NCI-H2171 treated with DMSO at 0.1 percent for 48 hours (cell line): ENCODE measurements around the gene PIK3CB.
A peak's percentile ranks its signal among the peaks of the same experiment; 100 is the strongest.

Source experiments
- DNase-seq: peaks from one replicate; lab custom pipeline; 2025; lab: John Stamatoyannopoulos, UW

PIK3CB gene

DNA sequence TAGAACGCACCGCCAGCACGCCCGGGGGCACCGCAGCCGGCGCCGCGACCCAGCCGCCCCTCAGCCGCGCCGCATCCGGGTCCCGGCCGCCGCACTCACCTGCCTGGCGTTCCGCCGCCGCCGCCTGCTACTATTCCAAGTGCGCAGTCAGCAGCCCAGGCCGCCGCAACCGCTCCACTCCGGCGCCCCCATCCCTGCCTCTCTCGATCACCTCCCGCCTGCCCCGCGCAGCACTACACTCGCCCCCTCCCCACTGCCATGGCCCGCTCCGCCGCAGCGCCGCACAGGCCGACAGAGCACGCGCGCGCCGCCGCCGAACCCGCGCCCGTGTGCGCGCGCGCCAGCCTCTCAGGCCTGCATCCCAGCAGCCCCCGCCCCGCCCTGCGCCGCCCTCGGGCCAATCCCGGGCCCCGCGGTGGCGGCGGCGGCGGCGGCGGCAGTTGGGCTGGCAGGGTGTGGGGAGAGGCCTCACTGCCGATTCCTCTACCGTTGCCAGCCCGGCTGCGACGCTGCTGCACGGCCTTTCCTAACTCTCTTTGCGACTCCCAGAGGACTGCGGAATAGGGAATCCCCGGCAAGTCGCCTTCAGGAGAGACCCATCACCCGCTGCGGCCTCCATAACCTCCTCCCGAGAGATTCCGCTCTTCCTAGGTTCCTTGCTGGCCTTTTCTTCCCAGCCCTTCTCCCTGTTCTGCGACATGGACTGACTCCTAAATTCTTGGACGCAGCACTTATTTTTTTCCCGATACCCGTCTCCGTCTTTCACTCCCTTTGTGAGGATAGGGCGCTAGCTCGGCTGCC lies at the start of gene PIK3CB:
Gene PIK3CB (minus strand): TSS at position 333 of the 801 bp plus-strand sequence. CDS start 75,585 bp downstream, outside the sequence.
- peak; percentile 90 for DNase-seq

DNA sequence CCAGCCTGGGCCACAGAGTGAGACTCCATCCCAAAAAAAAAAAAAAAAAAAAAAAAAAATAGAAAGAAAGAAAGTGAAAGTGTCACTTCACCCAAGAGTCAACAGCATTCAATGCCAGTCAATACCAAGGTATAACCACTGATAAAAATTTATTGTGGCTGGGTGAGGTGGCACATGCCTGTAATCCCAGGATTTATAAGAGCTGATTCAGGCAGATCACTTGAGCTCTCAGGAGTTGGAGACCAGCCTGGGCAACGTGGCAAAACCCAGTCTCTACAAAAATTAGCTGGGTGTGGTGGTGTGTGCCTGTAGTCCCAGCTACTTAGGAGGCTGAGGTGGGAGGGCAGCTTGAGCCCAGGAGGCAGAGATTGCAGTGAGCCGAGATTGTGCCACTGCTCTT lies 46.5 kb upstream of the PIK3CB start:
- DNase-seq: no peak

DNA sequence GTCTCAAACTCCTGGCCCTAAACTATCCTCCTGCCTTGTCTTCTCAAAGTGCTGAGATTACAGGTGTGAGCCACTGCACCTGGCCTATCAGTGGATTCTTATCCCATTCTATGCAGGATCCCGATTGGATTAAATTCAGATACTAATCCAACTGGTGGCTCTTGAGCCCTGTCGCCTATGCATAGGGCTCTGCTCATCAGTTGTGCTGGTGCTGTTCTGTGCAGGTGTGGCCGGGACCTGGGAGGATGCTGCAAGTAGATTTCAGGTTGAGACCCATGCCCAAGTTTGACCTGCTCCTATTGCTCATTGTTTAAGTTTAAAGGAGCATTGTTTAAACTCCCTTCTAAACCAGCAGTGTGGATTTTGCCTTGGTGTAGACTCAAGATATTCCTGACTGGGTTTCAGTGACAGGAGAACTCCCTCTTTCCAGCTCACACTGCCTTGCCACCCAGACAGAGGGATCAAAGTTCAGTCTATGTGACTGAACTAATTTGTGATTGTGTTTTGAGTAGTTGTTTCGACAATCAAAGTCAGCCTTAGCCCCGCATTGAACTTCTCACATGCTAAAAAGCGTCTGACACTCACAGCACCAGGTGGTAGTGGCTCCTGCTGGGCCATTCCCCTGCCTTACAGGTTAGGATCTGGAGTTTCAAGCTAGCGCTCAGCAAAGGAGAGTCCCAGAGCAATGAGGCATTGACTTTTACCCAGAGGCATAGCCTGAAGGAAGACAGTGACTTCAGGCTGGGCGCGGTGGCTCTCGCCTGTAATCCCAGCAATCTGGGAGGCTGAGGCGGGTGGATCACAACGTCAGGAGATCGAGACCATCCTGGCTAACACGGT lies 45.0 kb upstream of the PIK3CB start:
- no peak for DNase-seq

DNA sequence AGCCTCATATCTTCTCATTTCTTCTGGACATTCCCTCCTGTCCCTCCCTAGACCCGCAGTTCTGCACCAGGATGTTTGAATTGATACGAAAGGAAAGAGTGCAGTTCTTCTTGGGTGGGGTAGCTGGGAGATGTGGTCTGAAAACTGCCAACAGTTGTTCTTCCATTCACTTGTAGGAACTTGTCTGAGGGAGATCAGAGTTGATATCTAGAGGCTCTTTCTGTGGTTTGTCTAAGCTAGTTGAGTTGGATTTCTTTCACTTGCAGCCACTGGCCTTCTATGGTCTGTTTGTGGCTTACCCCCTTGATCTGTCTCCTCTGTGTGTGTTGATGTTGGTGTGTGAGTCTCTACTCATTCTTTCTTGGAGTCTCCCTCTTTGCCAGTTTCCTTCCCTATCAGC lies 42.5 kb upstream of the PIK3CB start:
- no peak for DNase-seq

DNA sequence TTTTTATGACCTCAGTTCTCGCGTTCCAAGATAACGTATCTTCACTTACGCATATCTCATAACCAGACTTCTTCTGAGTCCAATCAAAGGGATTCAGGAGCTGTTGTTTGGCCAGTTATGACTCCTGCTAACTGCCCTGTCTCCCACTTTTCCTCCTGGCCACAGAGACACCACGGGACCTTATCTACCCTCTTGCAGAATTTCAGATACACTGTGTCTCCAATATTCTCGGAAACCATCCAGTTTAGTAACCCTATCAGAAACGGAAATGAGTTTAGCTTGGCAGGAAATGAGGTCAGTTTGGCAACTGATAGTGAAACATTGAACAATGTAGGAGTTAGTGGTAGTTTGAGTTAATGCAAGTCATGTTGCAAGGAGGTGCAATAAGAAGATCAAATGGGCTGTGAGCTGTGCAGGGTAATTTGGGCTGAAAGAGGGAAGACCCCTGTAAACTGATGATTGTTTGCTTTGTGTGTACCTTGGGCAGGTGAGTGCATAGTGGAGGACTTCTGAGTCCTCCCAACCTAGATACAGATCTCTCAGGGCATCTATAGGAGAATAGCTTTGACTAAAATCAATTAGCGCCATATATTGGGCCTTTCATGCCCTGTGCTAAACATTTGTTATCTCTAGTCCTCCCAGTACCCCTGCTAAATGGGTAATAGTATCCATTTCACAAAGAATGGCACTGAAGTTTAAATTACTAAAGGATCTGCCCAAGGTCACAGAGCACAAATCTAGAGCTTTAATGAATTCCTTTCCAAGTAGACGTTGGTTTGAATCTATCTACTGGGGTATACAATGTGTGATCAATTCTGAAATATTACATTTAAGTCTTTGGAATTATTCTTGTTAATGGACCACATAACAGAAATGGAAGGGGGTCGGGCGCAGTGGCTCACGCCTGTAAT lies 41.3 kb upstream of the PIK3CB start:
- no peak for DNase-seq

DNA sequence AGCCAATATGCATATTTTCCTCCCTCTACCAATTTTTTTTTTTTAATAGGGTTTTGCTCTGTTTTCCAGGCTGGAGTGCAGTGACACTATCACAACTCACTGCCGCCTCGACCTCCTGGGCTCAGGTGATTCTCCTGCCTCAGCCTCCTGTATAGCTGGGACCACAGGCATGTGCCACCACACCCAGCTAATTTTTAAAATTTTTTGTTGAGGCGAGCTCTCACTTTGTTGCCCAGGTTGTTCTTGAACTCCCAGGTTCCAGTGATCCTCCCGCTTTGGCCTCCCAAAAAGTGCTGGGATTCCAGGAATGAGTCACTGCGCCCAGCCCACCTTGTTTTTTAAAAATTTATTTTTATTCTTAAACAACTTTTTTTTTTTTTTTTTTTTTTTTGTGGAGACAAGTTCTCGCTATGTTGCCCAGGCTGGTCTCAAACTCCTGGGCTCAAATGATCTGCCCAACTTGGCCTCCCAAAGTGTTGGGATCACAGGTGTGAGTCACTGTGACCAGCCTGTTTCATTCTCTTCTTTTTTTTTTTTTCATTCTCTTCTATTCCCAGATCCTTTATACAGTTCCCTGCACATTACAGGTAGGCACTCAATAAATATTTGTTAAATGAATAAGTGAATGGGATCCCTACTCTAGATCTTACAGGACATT lies 40.5 kb upstream of the PIK3CB start:
- no peak for DNase-seq

DNA sequence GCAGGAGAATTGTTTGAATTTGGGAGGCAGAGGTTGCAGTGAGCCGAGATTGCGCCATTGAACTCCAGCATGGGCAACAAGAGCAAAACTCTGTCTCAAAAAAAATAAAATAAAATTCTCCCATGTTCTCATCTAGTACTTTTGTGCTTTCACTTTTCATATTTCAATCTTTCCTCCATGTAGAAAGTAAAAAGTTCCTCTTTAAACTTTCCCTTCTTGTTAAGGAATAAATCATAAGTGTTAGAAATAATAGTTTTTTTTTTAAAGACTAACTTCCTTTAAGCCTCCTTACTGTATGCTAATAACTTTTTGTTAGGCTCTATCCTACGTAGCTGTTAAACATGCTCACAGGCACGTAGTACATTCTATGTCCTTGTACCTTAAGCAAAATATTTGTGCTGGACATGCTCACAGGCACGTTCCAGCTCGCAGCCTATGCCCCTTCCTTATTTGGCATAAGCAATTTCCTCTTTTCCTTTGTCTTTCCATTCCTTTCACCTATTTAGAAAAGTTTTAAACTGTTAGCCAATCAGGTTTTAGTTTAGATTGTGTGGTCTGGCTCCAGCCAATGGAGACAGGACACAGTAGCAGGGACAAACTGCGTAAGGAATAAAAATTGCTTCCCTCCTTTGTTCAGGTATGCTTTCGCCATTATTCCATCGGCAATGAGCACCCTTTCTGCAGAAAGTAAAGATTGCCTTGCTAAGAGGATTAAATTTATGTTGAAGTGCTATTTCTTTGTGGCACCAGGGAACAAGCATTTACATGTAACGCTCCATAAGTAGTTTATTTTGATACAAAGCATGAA lies 38.9 kb upstream of the PIK3CB start:
- no peak for DNase-seq

DNA sequence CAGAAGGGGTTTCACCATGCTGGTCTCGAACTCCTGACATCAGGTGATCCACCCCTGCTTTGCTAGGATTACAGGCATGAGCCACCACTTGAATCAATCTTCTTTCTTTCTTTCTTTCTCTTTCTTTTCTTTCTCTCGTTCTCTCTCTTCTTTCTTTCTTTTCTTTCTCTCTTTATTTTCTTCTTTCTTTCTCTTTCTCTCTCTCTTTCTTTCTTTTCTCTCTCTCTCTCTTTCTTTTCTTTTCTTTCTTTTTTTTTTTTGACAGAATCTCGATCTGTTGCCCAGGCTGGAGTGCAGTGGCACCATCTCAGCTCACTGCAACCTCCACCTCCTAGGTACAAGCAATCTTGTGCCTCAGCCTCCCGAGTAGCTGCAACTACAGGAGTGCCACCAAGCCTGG lies 37.9 kb upstream of the PIK3CB start:
- no peak for DNase-seq

DNA sequence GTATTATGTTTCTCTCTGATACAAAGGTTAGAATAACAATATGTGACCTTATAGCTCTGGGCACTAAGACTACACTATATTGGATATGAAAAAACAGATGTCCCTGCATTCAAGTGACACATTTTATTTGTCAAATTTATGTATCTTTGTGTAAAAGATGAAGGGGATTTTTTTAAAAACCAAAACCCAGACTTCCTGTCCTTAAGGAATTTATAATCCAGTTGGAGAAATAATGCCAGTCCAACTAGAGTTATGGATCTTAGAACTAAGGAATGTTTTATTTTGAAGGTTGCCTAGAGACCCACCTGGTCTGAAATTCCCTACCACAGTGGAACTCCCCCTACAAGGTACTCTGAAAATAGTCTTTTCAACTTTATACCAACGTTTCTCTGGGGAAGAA lies 33.3 kb upstream of the PIK3CB start:
- no peak for DNase-seq

DNA sequence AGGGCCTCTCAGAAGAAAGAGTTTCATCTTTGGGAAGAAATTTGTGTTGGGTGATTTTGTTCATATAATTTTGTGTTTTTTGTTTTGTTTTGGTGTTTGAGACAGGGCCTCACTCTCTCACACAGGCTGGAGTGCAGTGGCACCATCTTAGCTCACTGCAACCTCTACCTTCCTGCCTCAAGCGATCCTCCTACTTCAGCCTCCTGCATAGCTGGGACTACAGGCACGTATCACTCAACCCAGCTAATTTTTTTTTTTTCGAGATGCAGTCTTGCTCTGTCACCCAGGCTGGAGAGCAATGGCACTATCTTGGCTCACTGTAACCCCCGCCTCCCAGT lies 29.0 kb upstream of the PIK3CB start:
- no peak for DNase-seq

DNA sequence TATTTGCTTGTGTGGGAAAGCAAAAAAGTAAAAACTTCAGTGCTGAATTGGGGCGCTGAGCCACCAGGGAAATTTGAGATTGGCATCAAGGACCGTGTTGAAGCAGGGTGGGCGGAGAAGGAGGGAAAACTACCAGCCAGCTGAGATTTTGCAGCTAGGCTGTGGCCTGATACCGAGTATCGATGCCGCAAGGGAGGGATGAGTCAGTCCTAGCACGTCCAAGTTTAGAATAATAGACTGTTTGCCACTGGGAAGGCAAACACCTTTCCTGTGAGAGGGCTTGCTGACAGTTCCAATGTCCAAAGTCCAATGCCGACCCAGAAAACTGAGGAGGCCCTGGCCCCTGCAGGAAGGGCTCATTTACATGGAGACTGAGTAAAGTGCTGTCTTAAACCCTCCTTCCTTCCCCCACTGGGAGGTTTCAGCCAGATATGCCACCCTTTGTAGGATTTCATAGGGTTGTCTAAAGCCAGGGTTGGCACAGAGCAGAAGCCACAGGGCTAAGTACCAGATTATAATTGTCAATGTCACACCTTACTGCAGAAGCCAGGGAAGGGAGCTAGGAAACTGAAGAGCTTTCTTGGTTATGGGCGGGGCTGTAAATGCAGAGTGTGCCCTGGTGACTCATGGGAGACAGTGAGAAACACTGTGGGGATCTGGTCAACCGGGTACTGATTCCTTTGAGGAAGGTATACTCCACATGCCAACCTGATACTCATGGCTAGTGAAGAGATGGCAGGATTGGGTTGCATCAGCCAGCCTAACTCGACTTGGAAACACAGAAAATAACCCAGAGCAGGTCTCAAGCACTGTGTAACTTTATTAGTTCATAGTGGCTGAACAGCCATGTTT lies 28.4 kb upstream of the PIK3CB start:
- DNase-seq: no peak

DNA sequence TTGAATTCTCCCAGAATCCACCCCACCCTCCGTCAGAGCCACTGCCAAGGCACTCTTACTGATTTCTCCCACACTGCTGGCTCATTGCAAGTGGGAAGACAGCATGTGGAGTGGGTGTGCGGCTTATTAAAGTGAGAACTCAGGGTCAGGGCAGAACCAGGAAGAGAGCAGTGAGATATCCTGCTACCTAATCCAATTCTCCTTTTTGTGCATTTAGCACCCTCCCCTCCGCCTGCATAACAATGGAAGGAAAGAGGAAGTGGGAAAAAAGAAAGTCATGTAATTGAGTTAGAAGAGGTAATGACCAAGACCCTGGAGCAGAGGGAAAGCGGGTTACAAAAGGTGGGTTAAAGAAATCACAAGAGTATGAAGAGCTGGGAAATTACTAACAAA lies 27.8 kb upstream of the PIK3CB start:
- DNase-seq: no peak

DNA sequence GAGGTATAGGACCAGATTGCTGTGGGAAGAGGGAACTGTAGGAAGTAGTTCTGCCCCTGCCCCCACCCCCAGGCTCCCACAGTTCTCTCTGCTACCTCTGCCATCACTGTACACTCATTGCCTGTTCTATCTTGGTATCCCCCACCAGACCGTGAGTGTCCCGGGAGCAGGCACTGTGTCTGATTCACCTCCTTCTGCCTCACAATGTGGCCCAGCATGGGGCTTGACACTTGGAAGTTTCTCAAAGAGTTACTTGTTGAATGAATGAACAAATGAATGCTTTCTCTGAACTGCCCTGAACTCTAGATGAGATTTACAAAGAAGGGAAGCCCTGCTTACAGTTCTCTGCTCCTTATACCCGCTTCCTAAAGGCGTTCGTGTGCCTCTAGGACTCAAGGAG lies 27.1 kb upstream of the PIK3CB start:
- no peak for DNase-seq

DNA sequence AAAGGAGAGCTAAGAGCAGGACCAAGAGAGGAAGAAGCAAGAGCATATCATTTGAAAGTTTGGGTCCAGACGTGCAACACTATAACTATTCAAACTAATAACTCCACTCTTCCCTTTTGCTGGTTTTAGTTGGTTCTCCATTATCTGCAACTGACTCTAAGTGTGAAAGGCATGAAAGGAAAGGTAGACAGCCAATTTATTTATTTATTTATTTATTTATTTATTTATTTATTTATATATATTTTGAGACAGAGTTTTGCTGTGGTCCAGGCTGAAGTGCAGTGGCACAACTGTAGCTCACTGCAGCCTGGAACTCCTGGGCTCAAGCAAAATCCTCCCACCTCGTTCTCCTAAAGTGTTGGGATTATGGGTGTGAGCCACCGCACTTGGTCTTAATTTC lies 22.1 kb upstream of the PIK3CB start:
- no peak for DNase-seq

DNA sequence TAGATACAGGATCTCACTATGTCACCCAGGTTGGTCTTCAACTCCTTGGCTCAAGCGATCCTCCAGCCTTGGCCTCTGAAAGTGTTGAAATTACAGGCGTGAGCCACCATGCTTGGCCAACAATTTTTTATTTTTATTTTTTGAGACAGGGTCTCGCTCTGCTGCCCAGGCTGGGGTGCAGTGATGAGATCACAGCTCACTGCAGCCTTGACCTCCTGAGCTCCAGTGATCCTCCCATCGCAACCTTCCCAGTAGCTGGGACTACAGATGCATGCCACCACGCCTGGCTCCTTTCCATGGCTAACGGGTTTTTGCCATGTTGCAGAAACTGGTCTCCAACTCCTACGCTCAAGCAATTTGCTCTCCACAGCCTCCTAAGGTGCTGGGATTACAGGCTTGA lies 20.2 kb upstream of the PIK3CB start:
- no peak for DNase-seq

DNA sequence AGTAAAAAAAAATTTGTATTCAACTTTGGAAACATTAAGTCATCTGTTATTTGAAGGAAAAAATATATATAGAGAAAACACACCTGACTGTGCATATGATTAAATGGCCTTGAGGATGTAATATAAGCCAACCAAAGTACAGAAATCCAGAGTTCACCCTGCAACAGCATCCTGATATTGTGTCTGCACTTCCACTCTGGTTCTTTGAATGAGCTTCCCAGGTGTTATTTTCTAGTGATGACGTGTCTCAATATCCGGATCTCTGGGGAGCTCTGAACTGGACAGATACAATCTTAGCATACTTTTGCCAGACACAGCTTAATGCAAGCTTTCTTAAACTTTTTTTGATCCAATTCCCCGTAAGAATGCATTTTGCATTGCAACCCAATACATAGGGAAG lies 19.5 kb upstream of the PIK3CB start:
- DNase-seq: no peak

DNA sequence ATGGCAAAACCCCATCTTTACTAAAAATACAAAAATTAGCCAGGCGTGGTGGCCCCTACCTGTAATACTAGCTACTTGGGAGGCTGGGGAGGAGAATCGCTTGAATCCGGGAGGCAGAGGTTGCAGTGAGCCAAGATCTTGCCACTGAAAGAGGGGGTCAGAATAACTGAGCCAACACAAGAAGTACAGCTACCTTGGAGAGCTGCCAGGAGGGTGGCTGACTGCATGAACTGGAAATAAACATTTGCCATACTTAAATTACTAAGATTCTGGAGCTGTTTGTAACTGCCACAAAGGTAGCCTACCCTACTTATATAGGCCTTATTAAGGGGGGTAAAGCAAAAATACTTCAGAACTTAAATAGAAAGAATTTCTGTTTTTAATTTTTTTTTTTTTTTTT lies 15.4 kb upstream of the PIK3CB start:
- DNase-seq: peak; percentile 6

DNA sequence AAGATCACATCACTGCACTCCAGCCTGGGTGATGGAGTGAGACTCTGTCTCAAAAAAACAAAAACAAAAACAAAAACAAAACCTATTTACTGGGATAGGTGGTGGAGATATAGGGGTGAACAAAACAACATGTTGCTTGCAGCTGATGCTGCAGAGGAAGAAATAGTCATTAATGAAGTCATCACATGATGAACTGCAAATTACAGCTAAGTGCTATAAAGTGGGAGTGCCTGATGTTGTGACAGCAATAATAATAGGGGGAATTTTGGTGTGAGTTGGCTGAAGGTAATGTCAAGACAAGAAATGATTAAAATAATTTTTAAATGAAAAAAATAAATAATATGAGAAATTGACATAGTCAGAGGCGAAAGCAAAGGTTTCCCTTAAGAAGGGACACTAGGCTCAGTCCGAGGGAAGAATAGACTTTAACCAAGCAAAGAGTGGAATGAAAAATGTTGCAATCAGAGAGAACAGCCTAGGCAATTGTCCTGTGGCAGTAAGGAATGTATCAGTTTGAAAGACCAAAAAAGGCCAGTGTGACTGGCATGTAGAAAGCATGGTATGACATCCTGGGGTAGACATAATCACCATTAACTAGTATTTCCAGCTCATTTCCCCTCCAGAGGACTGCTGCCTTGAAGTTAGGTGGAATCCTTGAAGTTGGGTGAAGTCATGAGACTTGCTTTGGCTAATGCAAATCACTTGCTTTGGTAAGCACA lies 14.7 kb upstream of the PIK3CB start:
- DNase-seq: peak; percentile 28

DNA sequence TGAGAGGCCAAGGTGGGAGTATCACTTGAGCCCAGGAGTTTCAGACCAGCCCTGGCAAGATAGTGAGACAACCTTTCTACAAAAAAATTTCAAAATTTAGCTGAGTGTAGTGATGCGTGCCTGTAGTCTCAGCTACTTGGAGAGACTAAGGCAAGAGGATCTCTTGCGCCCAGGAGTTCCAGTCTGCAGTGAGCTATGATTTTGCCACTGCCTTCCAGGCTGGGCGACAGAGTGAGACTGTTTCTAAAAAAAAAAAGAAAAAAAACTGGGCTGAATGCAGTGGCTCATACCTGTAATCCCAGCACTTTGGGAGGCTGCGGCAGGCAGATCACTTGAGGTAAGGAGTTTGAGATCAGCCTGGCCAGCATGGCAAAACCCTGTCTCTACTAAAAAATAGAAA lies 14.0 kb upstream of the PIK3CB start:
- no peak for DNase-seq
